Measurements from ENCODE around the gene PDE6B. TPM values are rescaled to one million over a fixed set of nuclear protein-coding genes. Genes with fewer than 3 reads are reported as not detected.

Gene PDE6B
- total and polyA plus RNA-seq, 2 of the 13 experiments (the other 11 are each of a cell fraction or from before 2014, with no cell fraction given): 0.38 to 0.40 TPM

- in situ Hi-C loops (cut with HindIII; ENCODE audit: extremely low pct_ligation_motif_present, low pct_unique_long_range_greater_than_20kb): no loop called here
- no peak overlapping the region for H3K27ac ChIP-seq (ENCODE audit: extremely low read length, insufficient read depth, low read length)
- CTCF ChIA-PET (ENCODE audit: low intra/inter-chr PET ratio, low total read pairs): interaction anchor here (0.8 to 1.5 kb wide), 2 partner anchors 72 to 140 kb away, joined by 3 read pairs; partner anchors contain the start of gene ATP5ME
- ATAC-seq (peak; percentile 10; the same call in 1 of the 3 replicates), DNase-seq (ENCODE audit: low spot score) (no peak), FAIRE-seq (no peak)
- no peaks in the 10 kb centered on the region for H3K36me3 ChIP-seq (replicated peaks in 1 of 2; ENCODE audit: control insufficient read depth in 1 of 2, insufficient read depth in 2 of 2, low read length in 2 of 2)
- H4K20me1 ChIP-seq (ENCODE audit: insufficient read depth, low read length): no peaks in the 10 kb centered on the region
- peaks cover 7 to 62% of the 10 kb centered on the region in 2 experiments; a peak in 4 of 5 replicates for H3K27me3 ChIP-seq (ENCODE audit: control insufficient read depth in 1 of 2, insufficient read depth in 2 of 2, low read length in 2 of 2)
- H3K9ac ChIP-seq (ENCODE audit: insufficient read depth, low read depth, low read length): no peak overlapping the region
- no peak overlapping the region for H3K4me2 ChIP-seq (ENCODE audit: low read depth, low read length)
- 29% methylated on average over 15 of the region's 24 CpGs for WGBS (ENCODE audit: low lambda C conversion rate)
- TF ChIP-seq, protein P1, sequence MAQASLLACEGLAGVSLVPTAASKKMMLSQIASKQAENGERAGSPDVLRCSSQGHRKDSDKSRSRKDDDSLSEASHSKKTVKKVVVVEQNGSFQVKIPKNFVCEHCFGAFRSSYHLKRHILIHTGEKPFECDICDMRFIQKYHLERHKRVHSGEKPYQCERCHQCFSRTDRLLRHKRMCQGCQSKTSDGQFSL (CRISPR knock-in tag; IDR thresholded peaks at IDR 0.05): no peak
- H3K9me3 ChIP-seq (ENCODE audit: low read length): no peaks in the 10 kb centered on the region
- H2AFZ ChIP-seq (ENCODE audit: low read length): no peak overlapping the region
- no peaks in the 10 kb centered on the region for H3K79me2 ChIP-seq (ENCODE audit: insufficient read depth, low read length)
- BruUV-seq (replicated peaks): no TSS peak
- POLR2A ChIA-PET: no interaction called here
- no peak overlapping the region for H3K4me3 ChIP-seq (replicated peaks in 1 of 3; ENCODE audit: insufficient read depth in 1 of 3, low read depth in 2 of 3, low read length in 3 of 3)
- H3K4me1 ChIP-seq (ENCODE audit: insufficient read depth, low read length): no peaks in the 10 kb centered on the region
- intact Hi-C loops (cut with micrococcal nuclease; ENCODE audit: unreplicated experiment): loop anchor here (1.0 to 10.0 kb wide), 2 partner anchors 72 to 107 kb away; partner anchors contain the start of genes ATP5ME, MYL5, PIGG and ZNF721
Measured at GRCh38 chr4:601612-602558, 23.5 kb upstream of the PDE6B start.

GRCh38 chr4:602559-602942 is 22.8 kb upstream of the PDE6B start:
- no TSS peak for BruUV-seq (replicated peaks)
- Histone ChIP-seq H4K20me1 (ENCODE audit: insufficient read depth, low read length) (no peaks in the 10 kb centered on the region), H3K4me2 (ENCODE audit: low read depth, low read length) (no peak overlapping the region), H2AFZ (ENCODE audit: low read length) (no peak overlapping the region), H3K4me1 (ENCODE audit: insufficient read depth, low read length) (no peaks in the 10 kb centered on the region), H3K27me3 (ENCODE audit: control insufficient read depth in 1 of 2, insufficient read depth in 2 of 2, low read length in 2 of 2) (peaks cover 7 to 65% of the 10 kb centered on the region in 2 experiments; a peak in 4 of 5 replicates), H3K4me3 (replicated peaks in 1 of 3; ENCODE audit: insufficient read depth in 1 of 3, low read depth in 2 of 3, low read length in 3 of 3) (no peak overlapping the region), H3K9ac (ENCODE audit: insufficient read depth, low read depth, low read length) (no peak overlapping the region), H3K27ac (ENCODE audit: extremely low read length, insufficient read depth, low read length) (no peak overlapping the region), H3K9me3 (ENCODE audit: low read length) (no peaks in the 10 kb centered on the region), H3K36me3 (replicated peaks in 1 of 2; ENCODE audit: control insufficient read depth in 1 of 2, insufficient read depth in 2 of 2, low read length in 2 of 2) (no peaks in the 10 kb centered on the region), H3K79me2 (ENCODE audit: insufficient read depth, low read length) (no peaks in the 10 kb centered on the region)
- CTCF ChIA-PET (ENCODE audit: low intra/inter-chr PET ratio, low total read pairs): interaction anchor here (0.8 to 1.5 kb wide), 2 partner anchors 71 to 139 kb away, joined by 3 read pairs; partner anchors contain the start of gene ATP5ME
- intact Hi-C loops (cut with micrococcal nuclease; ENCODE audit: unreplicated experiment) (loop anchor here (1.0 to 10.0 kb wide), 2 partner anchors 72 to 108 kb away; partner anchors contain the start of genes ATP5ME, MYL5, PIGG and ZNF721), in situ Hi-C loops (cut with HindIII; ENCODE audit: extremely low pct_ligation_motif_present, low pct_unique_long_range_greater_than_20kb) (no loop called here)
- DNase-seq (ENCODE audit: low spot score) (peak; percentile 60), ATAC-seq (peak; percentile 99), FAIRE-seq (peak; percentile 49)
- POLR2A ChIA-PET: no interaction called here
- no CpG with 5 or more reads among the region's 8 CpGs for WGBS (ENCODE audit: low lambda C conversion rate)
- TF ChIP-seq RNF219 (CRISPR knock-in tag; IDR thresholded peaks at IDR 0.05): no peak
- TF ChIP-seq NCOR1 (IDR thresholded peaks at IDR 0.05; ENCODE audit: borderline replicate concordance, low read length): no peak
- TF ChIP-seq SSRP1 (CRISPR knock-in tag; IDR thresholded peaks at IDR 0.05): no peak
- no peak for TF ChIP-seq ZSCAN25 (CRISPR knock-in tag; IDR thresholded peaks at IDR 0.05)
- TF ChIP-seq, protein P2, sequence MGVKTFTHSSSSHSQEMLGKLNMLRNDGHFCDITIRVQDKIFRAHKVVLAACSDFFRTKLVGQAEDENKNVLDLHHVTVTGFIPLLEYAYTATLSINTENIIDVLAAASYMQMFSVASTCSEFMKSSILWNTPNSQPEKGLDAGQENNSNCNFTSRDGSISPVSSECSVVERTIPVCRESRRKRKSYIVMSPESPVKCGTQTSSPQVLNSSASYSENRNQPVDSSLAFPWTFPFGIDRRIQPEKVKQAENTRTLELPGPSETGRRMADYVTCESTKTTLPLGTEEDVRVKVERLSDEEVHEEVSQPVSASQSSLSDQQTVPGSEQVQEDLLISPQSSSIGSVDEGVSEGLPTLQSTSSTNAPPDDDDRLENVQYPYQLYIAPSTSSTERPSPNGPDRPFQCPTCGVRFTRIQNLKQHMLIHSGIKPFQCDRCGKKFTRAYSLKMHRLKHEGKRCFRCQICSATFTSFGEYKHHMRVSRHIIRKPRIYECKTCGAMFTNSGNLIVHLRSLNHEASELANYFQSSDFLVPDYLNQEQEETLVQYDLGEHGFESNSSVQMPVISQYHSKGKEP (CRISPR knock-in tag; IDR thresholded peaks at IDR 0.05): no peak
- peak; percentile 97 for TF ChIP-seq CTCF (CRISPR knock-in tag; IDR thresholded peaks at IDR 0.05)
- no peak for TF ChIP-seq RBAK (CRISPR knock-in tag; IDR thresholded peaks at IDR 0.05)
- no peak for TF ChIP-seq YY1 (IDR thresholded peaks at IDR 0.05; ENCODE audit: insufficient read depth, insufficient replicate concordance, low read depth, low read length)
- TF ChIP-seq ZNF772 (CRISPR knock-in tag; IDR thresholded peaks at IDR 0.05): no peak
